Epidermal melanocyte (primary cell): ENCODE data around the gene EPAS1.

Experiments used
- DNase-seq: peaks from one replicate; pipeline ENCODE4 v3.0.0; 2011; ENCODE audit warnings: low spot score; ENCODE audit not compliant: insufficient read length

Gene EPAS1

GRCh38 chr2:46300406-46300832 lies 3.2 kb downstream of the EPAS1 start:
- DNase-seq: no peak

- DNase-seq: no peak
These were observed 4.9 kb downstream of the EPAS1 start for GRCh38 chr2:46302005-46302695.

- DNase-seq: no peak
These were observed 6.0 kb downstream of the EPAS1 start for GRCh38 chr2:46303233-46303632.

GRCh38 chr2:46303822-46304221 lies 6.6 kb downstream of the EPAS1 start:
- no peak for DNase-seq

GRCh38 chr2:46304635-46305034 lies 7.4 kb downstream of the EPAS1 start:
- DNase-seq: no peak

- no peak for DNase-seq
These were observed 8.0 kb downstream of the EPAS1 start for GRCh38 chr2:46305187-46305586.

- DNase-seq: no peak
These were observed 8.6 kb downstream of the EPAS1 start for GRCh38 chr2:46305767-46306166.

GRCh38 chr2:46306330-46306751 lies 9.1 kb downstream of the EPAS1 start:
- DNase-seq: no peak

- no peak for DNase-seq
These were observed 9.9 kb downstream of the EPAS1 start for GRCh38 chr2:46306988-46307655.

GRCh38 chr2:46308081-46308480 lies 10.9 kb downstream of the EPAS1 start:
- DNase-seq: no peak

- DNase-seq: no peak
These were observed 11.4 kb downstream of the EPAS1 start for GRCh38 chr2:46308629-46309028.

- no peak for DNase-seq
These were observed 12.1 kb downstream of the EPAS1 start for GRCh38 chr2:46309052-46309953.

- DNase-seq: no peak
These were observed 13.2 kb downstream of the EPAS1 start for GRCh38 chr2:46310446-46310845.

GRCh38 chr2:46311651-46312223 lies 14.5 kb downstream of the EPAS1 start:
- no peak for DNase-seq

GRCh38 chr2:46313063-46313462 lies 15.9 kb downstream of the EPAS1 start:
- no peak for DNase-seq

- no peak for DNase-seq
These were observed 17.0 kb downstream of the EPAS1 start for GRCh38 chr2:46314065-46314835.

GRCh38 chr2:46315103-46315890 lies 18.1 kb downstream of the EPAS1 start:
- DNase-seq: no peak

- no peak for DNase-seq
These were observed 19.9 kb downstream of the EPAS1 start for GRCh38 chr2:46317094-46317486.

GRCh38 chr2:46318579-46319460 lies 21.6 kb downstream of the EPAS1 start:
- DNase-seq: no peak
